ENCODE data around the gene COX7A2L.

DNA sequence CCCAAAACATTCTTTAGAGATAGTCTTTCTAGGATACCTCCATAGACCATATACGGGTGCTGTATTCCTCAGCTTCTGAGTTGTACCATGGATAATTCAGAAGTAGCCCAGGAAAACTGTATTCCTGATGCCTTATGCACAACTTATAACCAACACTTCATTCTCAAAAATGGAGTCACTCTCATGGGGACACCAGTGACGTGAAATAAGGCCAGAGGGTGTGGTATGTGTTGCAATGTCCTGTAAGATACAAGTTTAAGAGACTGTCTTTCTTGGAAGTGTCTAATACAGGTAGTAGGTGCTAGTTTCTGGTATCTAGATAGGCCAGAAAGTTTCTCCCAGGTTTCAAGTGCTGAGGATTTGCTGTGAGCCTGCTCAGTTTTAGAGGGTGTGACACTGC, 36.1 kb downstream of the COX7A2L start:
- TF ChIP-seq, protein P1, sequence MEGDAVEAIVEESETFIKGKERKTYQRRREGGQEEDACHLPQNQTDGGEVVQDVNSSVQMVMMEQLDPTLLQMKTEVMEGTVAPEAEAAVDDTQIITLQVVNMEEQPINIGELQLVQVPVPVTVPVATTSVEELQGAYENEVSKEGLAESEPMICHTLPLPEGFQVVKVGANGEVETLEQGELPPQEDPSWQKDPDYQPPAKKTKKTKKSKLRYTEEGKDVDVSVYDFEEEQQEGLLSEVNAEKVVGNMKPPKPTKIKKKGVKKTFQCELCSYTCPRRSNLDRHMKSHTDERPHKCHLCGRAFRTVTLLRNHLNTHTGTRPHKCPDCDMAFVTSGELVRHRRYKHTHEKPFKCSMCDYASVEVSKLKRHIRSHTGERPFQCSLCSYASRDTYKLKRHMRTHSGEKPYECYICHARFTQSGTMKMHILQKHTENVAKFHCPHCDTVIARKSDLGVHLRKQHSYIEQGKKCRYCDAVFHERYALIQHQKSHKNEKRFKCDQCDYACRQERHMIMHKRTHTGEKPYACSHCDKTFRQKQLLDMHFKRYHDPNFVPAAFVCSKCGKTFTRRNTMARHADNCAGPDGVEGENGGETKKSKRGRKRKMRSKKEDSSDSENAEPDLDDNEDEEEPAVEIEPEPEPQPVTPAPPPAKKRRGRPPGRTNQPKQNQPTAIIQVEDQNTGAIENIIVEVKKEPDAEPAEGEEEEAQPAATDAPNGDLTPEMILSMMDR (conservative IDR thresholded peaks at IDR 0.05): no peak
- no peak for TF ChIP-seq EZH2 (IDR thresholded peaks at IDR 0.05; ENCODE audit: low read depth)
